ENCODE measurements around the gene LSM12.
A peak's percentile ranks its signal among the peaks of the same experiment; 100 is the strongest.

LSM12 gene

GRCh38 chr17:44006598-44007345, 59.7 kb downstream of the LSM12 start:
- TF ChIP-seq CTCF (IDR thresholded peaks at IDR 0.05): peak; percentile 38 to 40
- intact Hi-C loops (cut with DNase I; ENCODE audit: low total_unique reads): no loop called here
- Histone ChIP-seq H3K9me3 (no peaks in the 10 kb centered on the region), H3K27me3 (peaks cover 16 to 63% of the 10 kb centered on the region in 2 donors), H3K4me1 (peaks cover 0 to 40% (median 34%) of the 10 kb centered on the region in 4 donors), H3K27ac (peak overlapping the region in 1 of 2 donors; percentile 2), H3K36me3 (peaks cover 0 to 24% (median 0%) of the 10 kb centered on the region in 3 donors), H3K4me3 (peak overlapping the region; percentile 44 to 53)
- peak; percentile 96 to 97 for DNase-seq

GRCh38 chr17:44006272-44006597, 60.2 kb downstream of the LSM12 start:
- TF ChIP-seq CTCF (IDR thresholded peaks at IDR 0.05): no peak
- H3K27ac ChIP-seq: peak overlapping the region in 1 of 2 donors; percentile 2
- peaks cover 0 to 18% (median 0%) of the 10 kb centered on the region in 3 donors for H3K36me3 ChIP-seq
- peak overlapping the region; percentile 44 to 53 for H3K4me3 ChIP-seq
- no peaks in the 10 kb centered on the region for H3K9me3 ChIP-seq
- no peak for DNase-seq
- intact Hi-C loops (cut with DNase I; ENCODE audit: low total_unique reads): no loop called here
- H3K4me1 ChIP-seq: peaks cover 0 to 40% (median 34%) of the 10 kb centered on the region in 4 donors
- peaks cover 16 to 68% of the 10 kb centered on the region in 2 donors for H3K27me3 ChIP-seq

- H3K4me1 ChIP-seq: peaks cover 0 to 40% (median 34%) of the 10 kb centered on the region in 4 donors
- H3K27ac ChIP-seq: peak overlapping the region in 1 of 2 donors; percentile 2
- DNase-seq: peak in 1 of 2 donors; percentile 68
- H3K36me3 ChIP-seq: peaks cover 0 to 13% (median 0%) of the 10 kb centered on the region in 3 donors
- H3K9me3 ChIP-seq: no peaks in the 10 kb centered on the region
- intact Hi-C loops (cut with DNase I; ENCODE audit: low total_unique reads): no loop called here
- H3K4me3 ChIP-seq: peak overlapping the region; percentile 44 to 53
- H3K27me3 ChIP-seq: peaks cover 16 to 73% of the 10 kb centered on the region in 2 donors
- TF ChIP-seq CTCF (IDR thresholded peaks at IDR 0.05): no peak
These were observed 60.8 kb downstream of the LSM12 start for GRCh38 chr17:44005527-44006271.

GRCh38 chr17:44004761-44005526, 61.5 kb downstream of the LSM12 start:
- no peak for TF ChIP-seq CTCF (IDR thresholded peaks at IDR 0.05)
- Histone ChIP-seq H3K27me3 (peaks cover 16 to 73% of the 10 kb centered on the region in 2 donors), H3K4me1 (peaks cover 0 to 40% (median 34%) of the 10 kb centered on the region in 4 donors), H3K36me3 (peaks cover 0 to 7% (median 0%) of the 10 kb centered on the region in 3 donors), H3K27ac (no peak overlapping the region), H3K9me3 (no peaks in the 10 kb centered on the region), H3K4me3 (peak overlapping the region; percentile 10 to 53)
- DNase-seq: no peak
- intact Hi-C loops (cut with DNase I; ENCODE audit: low total_unique reads): no loop called here

GRCh38 chr17:44004077-44004760, 62.3 kb downstream of the LSM12 start, which contains the start of gene NAGS:
TSS of gene NAGS (plus strand) at chr17:44004622. CDS start at chr17:44004664, 42 bp downstream.
- no peak within 1 kb of the TSS for H3K27ac ChIP-seq
- peaks cover 0 to 1% (median 0%) of the 10 kb centered on the region in 3 donors for H3K36me3 ChIP-seq
- intact Hi-C loops (cut with DNase I; ENCODE audit: low total_unique reads): no loop called here
- peaks cover 0 to 40% (median 34%) of the 10 kb centered on the region in 4 donors for H3K4me1 ChIP-seq
- DNase-seq: no peak
- H3K27me3 ChIP-seq: peaks cover 16 to 73% of the 10 kb centered on the region in 2 donors
- no peak for TF ChIP-seq CTCF (IDR thresholded peaks at IDR 0.05)
- H3K4me3 ChIP-seq: peak within 1 kb of the TSS; percentile 10 to 53
- H3K9me3 ChIP-seq: no peaks in the 10 kb centered on the region

Measured in tibial artery (tissue), 4 donors.